GM12878 (cell line): ENCODE results near the gene GOLGA7B. TPM values are rescaled to one million over a fixed set of nuclear protein-coding genes. Genes with fewer than 3 reads are reported as not detected.

Experiments
- ATAC-seq: fragments of 200-7000 bp; cut with Tn5 transposase; 3 replicates; pipeline ENCODE4 v1.9.1; 2020; ENCODE audit warnings: mild to moderate bottlenecking, moderate library complexity
- BruUV-seq: library from RNA; stranded (reverse); fragments of 400-500 nt; replicated peaks from 2 replicates; lab custom pipeline; 2021; lab: Mats Ljungman, UMichigan
- CTCF ChIA-PET: fragments of 300-600 bp; sonication (Branson Sonifier 250); formaldehyde crosslinking; extraction: SDS; loops from one replicate; lab custom pipeline; 2021; ENCODE audit warnings: inconsistent platforms; lab: Yijun Ruan, JAX
- POLR2A ChIA-PET: fragments of 350-600 bp; formaldehyde crosslinking; extraction: SDS; loops from one replicate; lab custom pipeline; 2021; ENCODE audit warnings: inconsistent platforms; lab: Charles Lee
- RAD21 ChIA-PET: fragments of 300-600 bp; sonication (Branson Sonifier 250); formaldehyde crosslinking; loops from one replicate; lab custom pipeline; 2023; ENCODE audit warnings: antibody characterized with exemption; ENCODE audit not compliant: unreplicated experiment; lab: Charles Lee
- SMC1A ChIA-PET: fragments of 300-600 bp; sonication (Branson Sonifier 250); formaldehyde crosslinking; loops from one replicate; lab custom pipeline; 2023; ENCODE audit not compliant: unreplicated experiment, uncharacterized antibody; lab: Charles Lee
- DNase-seq: peaks from one replicate; pipeline ENCODE4 v3.0.0-alpha.2; 2011; ENCODE audit warnings: low read depth, low spot score
- FAIRE-seq: peaks from 3 replicates; lab custom pipeline; 2011; peaks lifted over from hg19 to GRCh38; lab: Jason Lieb, UNC
- H2AFZ ChIP-seq: 2 replicates; pipeline ENCODE4 v1.6.0; 2011; ENCODE audit warnings: low read depth, low read length, control low read depth; ENCODE audit not compliant: control insufficient read depth
- H3K27ac ChIP-seq: 2 replicates; pipeline ENCODE4 v1.5.1; 2011; ENCODE audit warnings: control low read depth; ENCODE audit not compliant: control insufficient read depth, insufficient read depth
- H3K27me3 ChIP-seq, 2 experiments: replicated peaks in 1 of 2; 2 replicates each; pipeline versions ENCODE4 v1.6.0 to v1.6.1; 2011; ENCODE audit warnings: low read length in 1 of 2; ENCODE audit not compliant: control insufficient read depth in 2 of 2, insufficient read depth in 2 of 2
- H3K36me3 ChIP-seq, 2 experiments: 2 replicates each; pipeline ENCODE4 v1.5.1; 2011; ENCODE audit warnings: low read length in 1 of 2; ENCODE audit not compliant: control insufficient read depth in 2 of 2, insufficient read depth in 2 of 2
- H3K4me1 ChIP-seq: 2 replicates; pipeline ENCODE4 v1.6.1; 2011; ENCODE audit warnings: mild to moderate bottlenecking, low read length, moderate library complexity, mixed read lengths; ENCODE audit not compliant: control insufficient read depth, insufficient read depth
- H3K4me2 ChIP-seq: 2 replicates; pipeline ENCODE4 v1.6.0; 2011; ENCODE audit warnings: control low read depth; ENCODE audit not compliant: control insufficient read depth, insufficient read depth
- H3K4me3 ChIP-seq: fragments of 200-600 bp; sonication (generic); 2 replicates; pipeline ENCODE4 v1.5.1; 2016
- H3K79me2 ChIP-seq: 2 replicates; pipeline ENCODE4 v1.6.0; 2011; ENCODE audit warnings: low read length; ENCODE audit not compliant: control insufficient read depth, insufficient read depth
- H3K9ac ChIP-seq: 2 replicates; pipeline ENCODE4 v1.8.0; 2011; ENCODE audit warnings: low read length, control low read depth, mixed read lengths; ENCODE audit not compliant: control insufficient read depth, insufficient read depth
- H3K9me3 ChIP-seq: replicated peaks from 3 replicates; pipeline ENCODE4 v1.5.1; 2011; ENCODE audit warnings: mild to moderate bottlenecking, low read length; ENCODE audit not compliant: control insufficient read depth, insufficient read depth
- H4K20me1 ChIP-seq: 2 replicates; pipeline ENCODE4 v1.6.0; 2011; ENCODE audit not compliant: control insufficient read depth, insufficient read depth
- BMI1 ChIP-seq: fragments of 450-650 bp; IDR thresholded peaks from 2 replicates; pipeline ENCODE4 v1.6.1; 2016; ENCODE audit warnings: mild to moderate bottlenecking, moderate library complexity, borderline replicate concordance
- BRCA1 ChIP-seq: IDR thresholded peaks from 2 replicates; pipeline ENCODE4 v1.6.1; 2011; ENCODE audit warnings: low read depth, low read length, improper control_type of control experiment
- CEBPB ChIP-seq, 2 experiments: fragments of 150-350 bp in 1 of 2; IDR thresholded peaks; 2 replicates each; pipeline ENCODE4 v1.6.1; 2012 to 2014; ENCODE audit warnings: low read depth in 2 of 2, low read length in 2 of 2, borderline replicate concordance in 1 of 2, inconsistent platforms in 1 of 2
- CHD1 ChIP-seq: IDR thresholded peaks from 2 replicates; pipeline ENCODE4 v1.6.1; 2012; ENCODE audit warnings: low read depth, low read length, improper control_type of control experiment
- CHD4 ChIP-seq: fragments of 200-600 bp; sonication (generic); IDR thresholded peaks from 2 replicates; pipeline ENCODE4 v1.6.1; 2016; ENCODE audit warnings: mild to moderate bottlenecking
- EP300 ChIP-seq, 2 experiments: fragments of 150-350 bp in 1 of 2; IDR thresholded peaks; 2 replicates each; pipeline ENCODE4 v1.6.1; 2011 to 2012; ENCODE audit warnings: low read depth in 2 of 2, low read length in 2 of 2, borderline replicate concordance in 1 of 2, improper control_type of control experiment in 1 of 2, inconsistent platforms in 1 of 2; ENCODE audit not compliant: control insufficient read depth in 1 of 2
- FOXK2 ChIP-seq: fragments of 450-650 bp; IDR thresholded peaks from 2 replicates; pipeline ENCODE4 v1.6.1; 2017; ENCODE audit warnings: mild to moderate bottlenecking, moderate library complexity
- HDAC2 ChIP-seq: fragments of 200-600 bp; sonication (generic); IDR thresholded peaks from 2 replicates; pipeline ENCODE4 v1.6.1; 2017
- IRF3 ChIP-seq: fragments of 450-650 bp; IDR thresholded peaks from 2 replicates; pipeline ENCODE4 v1.6.1; 2014; ENCODE audit warnings: mild to moderate bottlenecking
- RELA ChIP-seq: fragments of 450-650 bp; IDR thresholded peaks from 2 replicates; pipeline ENCODE4 v1.8.0; 2014; ENCODE audit warnings: borderline replicate concordance; ENCODE audit not compliant: partially characterized antibody
- SUZ12 ChIP-seq: fragments of 200-600 bp; sonication (generic); IDR thresholded peaks from one replicate; pipeline ENCODE4 v1.6.1; 2018; ENCODE audit warnings: antibody characterized with exemption, mild to moderate bottlenecking; ENCODE audit not compliant: unreplicated experiment
- TCF7 ChIP-seq: IDR thresholded peaks from 2 replicates; pipeline ENCODE4 v1.6.1; 2014; ENCODE audit warnings: antibody characterized with exemption, borderline replicate concordance
- YBX1 ChIP-seq: fragments of 450-650 bp; IDR thresholded peaks from 2 replicates; pipeline ENCODE4 v1.6.1; 2016; ENCODE audit warnings: antibody characterized with exemption
- YY1 ChIP-seq: IDR thresholded peaks from 2 replicates; pipeline ENCODE4 v1.6.1; 2011; ENCODE audit warnings: low read depth, mild to moderate bottlenecking, low read length
- ZNF207 ChIP-seq: fragments of 450-650 bp; IDR thresholded peaks from 2 replicates; pipeline ENCODE4 v1.6.1; 2014; ENCODE audit warnings: antibody characterized with exemption, mild to moderate bottlenecking, borderline replicate concordance
- ZNF24 ChIP-seq: fragments of 450-650 bp; IDR thresholded peaks from 2 replicates; pipeline ENCODE4 v1.6.1; 2017; ENCODE audit warnings: antibody characterized with exemption, mild to moderate bottlenecking
- WGBS: methylation state at CpG from one replicate; pipeline ENCODE4 v1.1.6; 2016; ENCODE audit warnings: low lambda C conversion rate; ENCODE audit not compliant: insufficient replicate concordance, insufficient coverage; ENCODE audit errors: missing lambda C conversion rate; 5-methylcytosine and 5-hydroxymethylcytosine counted together
- in situ Hi-C: fragments of 300-500 bp; cut with MboI; formaldehyde crosslinking; loops from 9 replicates; pipeline ENCODE4 v1.14.3; 2018; ENCODE audit warnings: mixed read lengths
- intact Hi-C: fragments of 100-400 bp; cut with micrococcal nuclease; formaldehyde crosslinking; loops from one replicate; pipeline ENCODE4 v1.14.2; 2022; ENCODE audit not compliant: unreplicated experiment
- polyA plus RNA-seq, 11 experiments: library from polyadenylated mRNA; depleted of rRNA in 4 of 11; unstranded in 6 of 11; stranded (reverse) in 5 of 11; fragments of >200 nt; fragmentation: Nextera tagmentation in 4 of 11; fragmentation: Illumina TruSeq in 1 of 11; extraction: Ambion mirVana in 4 of 11; extraction: Trizol in 1 of 11; gene quantifications; 1 replicate in 1 of 11; 2 replicates in 10 of 11; pipeline versions ENCODE4 v1.2.1 to v1.2.3, GENCODE V29; 2011 to 2016; ENCODE audit warnings: inconsistent platforms in 2 of 11, missing spikeins in 2 of 11, low read depth in 1 of 11
- total RNA-seq, 4 experiments: library from RNA; depleted of rRNA in 3 of 4; stranded (reverse); fragments of >200 nt in 3 of 4; fragmentation: Illumina TruSeq in 1 of 4; extraction: Trizol in 1 of 4; gene quantifications; 2 replicates each; pipeline versions ENCODE4 v1.2.1 to v1.2.3, GENCODE V29; 2013 to 2021
- TF ChIP-seq, protein P1 (sequence below): IDR thresholded peaks from 2 replicates; pipeline ENCODE4 v1.6.1; 2012; ENCODE audit warnings: low read depth, low read length, improper control_type of control experiment
- TF ChIP-seq, protein P2 (sequence below): fragments of 450-650 bp; IDR thresholded peaks from 2 replicates; pipeline ENCODE4 v1.6.1; 2017; ENCODE audit warnings: borderline replicate concordance
- TF ChIP-seq, protein P3 (sequence below): fragments of 450-650 bp; IDR thresholded peaks from 2 replicates; pipeline ENCODE4 v1.6.1; 2016; ENCODE audit warnings: mild to moderate bottlenecking

The GOLGA7B gene
- total and polyA plus RNA-seq, 10 of the 15 experiments (the other 5 are each of a cell fraction or from before 2014, with no cell fraction given) = 0.01 to 0.02 (median 0.01) TPM; not detected in 7

DNA sequence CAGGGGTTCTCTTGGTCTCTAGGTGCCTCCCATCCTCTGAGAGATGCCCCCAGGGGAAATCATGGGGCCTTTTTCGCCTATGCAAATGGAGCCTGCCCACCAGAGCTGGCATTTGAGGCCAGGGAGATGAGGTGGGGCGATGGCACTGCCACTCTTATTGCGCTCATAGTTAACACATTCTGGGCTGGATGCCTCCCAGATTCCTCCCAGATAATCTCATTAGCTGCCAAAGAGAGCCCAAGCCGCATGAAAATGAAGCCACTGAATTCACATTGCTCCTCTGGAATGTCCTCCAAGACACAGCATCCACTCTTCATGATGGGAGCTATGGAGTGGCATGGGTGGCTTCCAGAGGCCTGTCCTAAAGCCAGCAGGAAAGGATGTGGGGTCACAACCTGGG, 61.0 kb downstream of the GOLGA7B start:
- Histone ChIP-seq H3K9me3 (no peaks in the 10 kb centered on the region), H3K4me1 (no peaks in the 10 kb centered on the region), H3K4me2 (no peak overlapping the region)
- in situ Hi-C loops (no loop called here), intact Hi-C loops (loop anchor here (10.0 kb wide), 1 partner anchor 754 kb away; no protein-coding TSS in a partner anchor)
- BruUV-seq = no TSS peak
- no peak for TF ChIP-seq FOXK2
- no peak for TF ChIP-seq CHD1
- TF ChIP-seq CHD4 = no peak
- no peak for TF ChIP-seq CEBPB (IDR thresholded peaks at IDR 0.05; ENCODE audit: borderline replicate concordance in 1 of 2, low read depth in 2 of 2, low read length in 2 of 2)
- TF ChIP-seq YY1 = no peak
- no peak for TF ChIP-seq RELA
- TF ChIP-seq ZNF24 = no peak
- TF ChIP-seq HDAC2 = no peak
- TF ChIP-seq YBX1 = no peak
- TF ChIP-seq EP300 (IDR thresholded peaks at IDR 0.05; ENCODE audit: borderline replicate concordance in 1 of 2, control insufficient read depth in 1 of 2, low read depth in 2 of 2, low read length in 2 of 2) = no peak
- TF ChIP-seq SUZ12 = no peak
- no peak for TF ChIP-seq ZNF207
- TF ChIP-seq IRF3 = no peak
- TF ChIP-seq, protein P1, sequence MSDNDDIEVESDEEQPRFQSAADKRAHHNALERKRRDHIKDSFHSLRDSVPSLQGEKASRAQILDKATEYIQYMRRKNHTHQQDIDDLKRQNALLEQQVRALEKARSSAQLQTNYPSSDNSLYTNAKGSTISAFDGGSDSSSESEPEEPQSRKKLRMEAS = no peak
- no peak for TF ChIP-seq TCF7
- TF ChIP-seq, protein P2, sequence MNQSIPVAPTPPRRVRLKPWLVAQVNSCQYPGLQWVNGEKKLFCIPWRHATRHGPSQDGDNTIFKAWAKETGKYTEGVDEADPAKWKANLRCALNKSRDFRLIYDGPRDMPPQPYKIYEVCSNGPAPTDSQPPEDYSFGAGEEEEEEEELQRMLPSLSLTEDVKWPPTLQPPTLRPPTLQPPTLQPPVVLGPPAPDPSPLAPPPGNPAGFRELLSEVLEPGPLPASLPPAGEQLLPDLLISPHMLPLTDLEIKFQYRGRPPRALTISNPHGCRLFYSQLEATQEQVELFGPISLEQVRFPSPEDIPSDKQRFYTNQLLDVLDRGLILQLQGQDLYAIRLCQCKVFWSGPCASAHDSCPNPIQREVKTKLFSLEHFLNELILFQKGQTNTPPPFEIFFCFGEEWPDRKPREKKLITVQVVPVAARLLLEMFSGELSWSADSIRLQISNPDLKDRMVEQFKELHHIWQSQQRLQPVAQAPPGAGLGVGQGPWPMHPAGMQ = no peak
- TF ChIP-seq, protein P3, sequence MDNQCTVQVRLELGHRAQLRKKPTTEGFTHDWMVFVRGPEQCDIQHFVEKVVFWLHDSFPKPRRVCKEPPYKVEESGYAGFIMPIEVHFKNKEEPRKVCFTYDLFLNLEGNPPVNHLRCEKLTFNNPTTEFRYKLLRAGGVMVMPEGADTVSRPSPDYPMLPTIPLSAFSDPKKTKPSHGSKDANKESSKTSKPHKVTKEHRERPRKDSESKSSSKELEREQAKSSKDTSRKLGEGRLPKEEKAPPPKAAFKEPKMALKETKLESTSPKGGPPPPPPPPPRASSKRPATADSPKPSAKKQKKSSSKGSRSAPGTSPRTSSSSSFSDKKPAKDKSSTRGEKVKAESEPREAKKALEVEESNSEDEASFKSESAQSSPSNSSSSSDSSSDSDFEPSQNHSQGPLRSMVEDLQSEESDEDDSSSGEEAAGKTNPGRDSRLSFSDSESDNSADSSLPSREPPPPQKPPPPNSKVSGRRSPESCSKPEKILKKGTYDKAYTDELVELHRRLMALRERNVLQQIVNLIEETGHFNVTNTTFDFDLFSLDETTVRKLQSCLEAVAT = no peak
- TF ChIP-seq BMI1 = no peak
- TF ChIP-seq BRCA1 = no peak
- TF ChIP-seq, all 136 proteins: peak for 0
- Histone ChIP-seq H3K79me2 (no peaks in the 10 kb centered on the region), H3K27me3 (peaks cover 0 to 10% of the 10 kb centered on the region in 2 experiments; a peak in 2 of 4 replicates), H3K36me3 (no peaks in the 10 kb centered on the region), H2AFZ (no peak overlapping the region), H3K9ac (no peak overlapping the region), H4K20me1 (no peaks in the 10 kb centered on the region), H3K27ac (no peak overlapping the region), H3K4me3 (no peak overlapping the region)
- no peak for FAIRE-seq
- DNase-seq = no peak
- RAD21 ChIA-PET = no interaction called here
- WGBS = 16% methylated on average over 4 of the region's 4 CpGs
- CTCF ChIA-PET = interaction anchor here (0.5 to 5.3 kb wide), 4 partner anchors 130 to 338 kb away, joined by 3 to 21 read pairs (median 6); no protein-coding TSS in a partner anchor
- SMC1A ChIA-PET = interaction anchor here (0.8 to 0.9 kb wide), 2 partner anchors 131 to 132 kb away, joined by 3 read pairs; no protein-coding TSS in a partner anchor
- no peak for ATAC-seq
- POLR2A ChIA-PET = no interaction called here
